Iris pigment epithelial cell (primary cell): ENCODE measurements around the gene COPB1.
"Not testable (repeated sequence)": the region's sequence is repeated elsewhere in the genome, so short reads cannot be mapped to it uniquely, and the experiment has no call there.

Source experiments
- DNase-seq: peaks from one replicate; pipeline ENCODE4 v3.0.0-alpha.2; 2011; ENCODE audit warnings: low read depth

The COPB1 gene

DNA sequence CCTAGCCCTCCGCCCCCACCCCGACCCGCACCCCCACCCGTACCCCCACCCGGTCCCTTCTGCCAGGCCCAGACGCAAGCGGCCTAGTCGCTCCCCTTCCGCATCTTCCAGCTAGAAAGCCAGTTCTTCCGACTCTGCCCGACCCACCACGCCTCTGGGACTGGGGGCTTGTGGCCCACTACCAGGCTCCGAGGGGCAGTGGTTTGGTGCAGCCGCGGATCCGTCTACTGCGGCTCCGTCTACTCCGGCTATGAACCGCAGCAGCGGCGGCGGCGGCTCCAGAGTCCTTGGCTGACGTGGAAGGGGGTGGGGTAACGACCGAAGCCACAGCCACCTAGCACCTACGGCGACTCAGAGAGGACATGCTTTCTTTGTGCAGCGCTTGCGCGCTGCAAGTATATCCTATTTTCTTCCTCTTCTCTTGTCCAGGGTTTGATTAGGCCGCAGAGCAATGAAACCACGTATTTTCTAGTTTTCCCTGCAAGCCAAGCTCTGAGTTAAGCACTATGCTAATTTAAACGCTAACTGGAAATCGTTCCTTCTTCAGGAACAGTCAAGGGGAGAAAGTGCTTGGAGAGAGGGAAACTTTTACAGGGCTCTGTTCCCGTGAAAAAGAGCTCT is at the start of gene COPB1:
TSS of gene COPB1 (minus strand) at position 252 of the 621 bp plus-strand sequence. CDS start 883 bp downstream, outside the sequence.
- DNase-seq, result peak; percentile 96

- no peak for DNase-seq
These were observed 47.8 kb upstream of the COPB1 start for GRCh38 chr11:14547440-14547839.

- DNase-seq, result no peak
These were observed 47.1 kb upstream of the COPB1 start for GRCh38 chr11:14546672-14547071.

DNA sequence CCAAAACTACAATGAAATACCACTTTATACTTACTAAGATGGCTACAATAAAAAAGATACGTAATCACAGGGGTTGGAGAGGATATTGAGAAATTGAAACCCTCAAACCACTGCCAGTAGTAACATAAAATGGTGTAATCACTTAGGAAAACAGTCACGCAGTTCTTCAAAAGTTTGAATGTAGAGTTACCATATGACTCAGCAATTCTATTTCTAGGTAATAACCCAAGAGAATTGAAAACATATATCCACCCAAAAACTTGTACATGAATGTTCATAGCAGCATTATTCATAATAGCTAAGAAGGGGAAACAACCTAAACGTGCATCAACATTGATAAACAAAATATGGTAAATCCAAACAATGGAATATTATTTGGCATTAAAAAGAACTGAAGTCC is 45.0 kb upstream of the COPB1 start:
- DNase-seq, result peak; percentile 69

DNA sequence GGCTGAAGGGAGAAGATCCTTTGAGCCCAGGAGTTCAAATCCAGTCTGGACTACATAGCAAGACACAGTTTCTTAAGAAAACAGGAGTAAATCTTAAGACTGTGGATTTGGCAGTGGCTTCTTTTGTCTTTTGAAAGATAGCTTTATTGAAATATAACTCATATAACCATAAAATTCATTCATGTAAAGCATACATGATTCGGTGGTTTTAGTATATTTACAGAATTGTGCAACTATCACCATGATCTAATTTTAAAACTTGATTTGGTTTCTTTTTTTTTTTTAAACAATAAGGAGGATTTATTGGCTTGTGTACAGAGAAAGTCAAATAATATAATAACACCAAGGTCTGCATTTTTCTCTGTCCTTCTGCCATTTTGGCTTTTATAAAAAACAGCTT is 43.6 kb upstream of the COPB1 start:
- DNase-seq, result no peak

- no peak for DNase-seq
These were observed 42.7 kb upstream of the COPB1 start for GRCh38 chr11:14542324-14542723.

- DNase-seq, result no peak
These were observed 41.8 kb upstream of the COPB1 start for GRCh38 chr11:14541192-14541947.

DNA sequence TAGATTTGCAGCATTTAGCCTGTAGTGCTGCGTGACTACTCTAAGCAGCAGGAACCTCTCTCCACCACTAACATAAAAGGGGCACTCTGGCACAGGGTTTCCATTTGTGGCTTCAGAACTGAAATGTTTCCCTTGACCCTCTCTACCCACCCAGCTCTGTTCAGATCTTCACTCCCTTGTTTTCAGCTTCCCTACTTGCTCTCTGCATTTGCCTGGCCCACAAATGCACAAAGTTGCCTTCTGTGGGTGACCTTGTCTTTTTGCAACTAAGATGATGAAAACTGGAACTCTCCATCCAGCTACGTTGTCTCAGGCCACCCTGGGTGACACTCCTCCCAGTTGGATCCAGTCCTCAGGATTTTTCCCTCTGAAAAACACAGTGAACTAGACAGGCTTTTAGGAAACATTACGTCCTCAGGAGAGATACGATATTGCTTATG is 40.4 kb upstream of the COPB1 start:
- DNase-seq, result no peak

DNA sequence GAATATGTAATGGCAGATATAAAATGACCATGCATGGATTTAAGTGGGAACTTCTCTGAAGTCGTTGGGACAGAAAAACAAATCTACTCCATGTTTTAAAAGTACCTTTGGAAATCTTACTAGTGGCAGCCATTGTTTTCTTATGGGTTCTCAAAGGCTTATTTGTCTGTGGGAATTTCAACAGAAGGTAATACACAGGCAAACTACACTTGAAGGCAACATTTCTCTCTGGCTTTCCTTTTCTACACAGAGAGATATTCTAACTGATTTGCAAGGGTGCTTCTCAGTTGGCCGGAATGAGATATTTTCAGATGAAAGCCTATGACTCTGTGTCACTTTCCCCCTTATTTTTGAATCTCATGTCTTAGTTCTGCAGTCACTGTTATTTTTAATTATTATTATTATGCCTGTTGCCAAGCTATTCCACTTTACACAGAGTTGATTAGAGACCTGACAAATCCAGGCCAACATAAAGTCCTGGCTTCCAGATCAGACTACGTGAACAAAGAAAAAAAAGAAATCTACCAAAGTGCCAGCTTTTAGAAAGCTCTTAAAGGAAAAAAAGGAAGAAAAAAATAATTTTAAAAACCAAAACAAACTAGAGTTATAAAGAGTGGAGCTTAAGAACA is 39.4 kb upstream of the COPB1 start:
- no peak for DNase-seq

DNA sequence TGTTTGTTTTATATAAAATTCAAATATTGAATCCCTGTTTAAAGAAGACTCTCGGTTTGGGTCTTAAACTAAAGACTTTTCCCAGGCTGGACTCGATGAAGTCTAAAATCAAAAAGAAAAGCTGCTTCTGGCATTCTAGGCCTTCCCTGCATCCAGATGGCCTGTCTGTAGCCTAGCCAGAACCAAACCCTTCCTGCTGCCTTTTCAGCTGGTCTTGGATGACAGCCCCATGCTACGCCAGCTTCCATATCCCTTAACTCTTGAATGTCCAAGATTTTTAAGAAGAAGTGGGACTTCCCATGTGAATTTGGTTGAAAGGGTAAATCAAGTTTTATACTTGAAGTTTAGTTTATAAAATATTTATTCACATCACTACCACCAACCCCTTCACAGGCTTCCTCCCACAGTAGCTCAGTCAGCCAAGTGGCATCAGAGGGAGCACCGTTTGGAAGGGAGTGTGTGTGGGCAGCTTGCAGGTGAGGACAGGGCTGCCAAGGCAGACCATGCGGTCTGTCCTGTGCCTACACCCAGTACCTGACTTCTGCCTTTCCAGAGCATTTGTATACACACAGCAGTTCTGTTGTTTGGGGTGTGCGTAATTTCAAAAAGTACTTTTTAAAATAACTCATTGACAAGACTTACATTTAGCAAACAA is 38.8 kb upstream of the COPB1 start:
- DNase-seq, result no peak

GRCh38 chr11:14537134-14537599 is 37.6 kb upstream of the COPB1 start:
- peak; percentile 36 for DNase-seq

- not testable (repeated sequence) for DNase-seq
These were observed 35.6 kb upstream of the COPB1 start for GRCh38 chr11:14535166-14535565.

- no peak for DNase-seq
These were observed 30.3 kb upstream of the COPB1 start for GRCh38 chr11:14529951-14530350.

GRCh38 chr11:14529321-14529720 is 29.7 kb upstream of the COPB1 start:
- no peak for DNase-seq

- no peak for DNase-seq
These were observed 23.2 kb upstream of the COPB1 start for GRCh38 chr11:14522801-14523200.

DNA sequence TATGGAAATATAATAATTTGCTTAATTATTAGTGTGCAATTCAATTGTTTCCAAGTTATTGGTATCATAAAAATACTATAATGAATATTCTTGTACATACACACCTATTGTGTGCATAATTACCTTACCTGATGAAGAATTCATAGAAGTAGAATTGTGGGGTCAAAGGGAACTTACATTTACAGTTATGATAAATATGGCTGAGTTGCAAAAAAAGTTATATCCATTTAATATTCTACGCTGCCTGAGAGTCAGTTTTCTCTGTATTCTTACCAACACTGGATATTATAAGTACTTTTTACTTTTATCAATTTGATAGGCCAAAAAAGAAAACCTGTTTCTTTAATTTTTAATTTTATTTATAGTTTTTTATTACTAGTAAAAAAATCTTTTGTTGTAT is 22.6 kb upstream of the COPB1 start:
- no peak for DNase-seq

- no peak for DNase-seq
These were observed 21.1 kb upstream of the COPB1 start for GRCh38 chr11:14520747-14521151.

GRCh38 chr11:14519917-14520746 is 20.5 kb upstream of the COPB1 start, which contains the start of gene PSMA1:
Gene PSMA1, minus strand, starts transcription at chr11:14520386. Its CDS starts 87 bp downstream, at chr11:14520299.
- peak; percentile 98 for DNase-seq

- peak; percentile 43 for DNase-seq
These were observed 19.9 kb upstream of the COPB1 start for GRCh38 chr11:14519597-14519916.

- no peak for DNase-seq
These were observed 19.2 kb upstream of the COPB1 start for GRCh38 chr11:14518820-14519219.

GRCh38 chr11:14513800-14514199 is 14.2 kb upstream of the COPB1 start:
- DNase-seq, result no peak

DNA sequence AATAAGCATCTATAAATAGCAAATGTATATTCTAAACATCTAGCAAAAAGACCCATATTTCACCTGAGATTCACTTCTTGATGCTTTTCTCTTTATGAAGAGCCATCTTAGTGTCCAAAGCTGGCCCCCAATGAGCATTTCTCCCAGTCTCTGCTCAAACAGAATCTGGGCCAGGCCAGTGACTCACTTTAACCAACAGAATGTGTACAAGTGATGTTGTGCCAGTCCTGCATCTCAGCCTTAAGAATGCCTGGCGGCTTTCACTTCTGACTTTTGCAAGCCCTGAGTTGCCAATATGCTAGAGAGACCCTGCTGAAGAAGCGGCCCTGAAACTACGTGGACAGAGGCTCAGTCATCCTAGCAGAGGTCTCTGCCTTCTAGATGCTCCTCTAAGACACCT is 6.9 kb upstream of the COPB1 start:
- DNase-seq, result peak; percentile 68
